KMS-11 (cell line): ENCODE measurements around the gene FAAH2.
A peak's percentile ranks its signal among the peaks of the same experiment; 100 is the strongest.

ENCODE experiments used
- H2AFZ ChIP-seq: fragments of 200-600 bp; sonication (generic); 2 replicates; pipeline ENCODE4 v1.6.1; 2016; ENCODE audit warnings: antibody characterized with exemption, mixed run types, low read depth
- H3K27ac ChIP-seq: fragments of 200-600 bp; sonication (generic); 2 replicates; pipeline ENCODE4 v1.6.1; 2016; ENCODE audit warnings: mild to moderate bottlenecking, mixed run types
- H3K27me3 ChIP-seq: fragments of 200-600 bp; sonication (generic); 2 replicates; pipeline ENCODE4 v1.6.1; 2017; ENCODE audit warnings: mild to moderate bottlenecking, low read depth, mixed run types, moderate library complexity; ENCODE audit not compliant: insufficient read depth
- H3K36me3 ChIP-seq: fragments of 200-600 bp; sonication (generic); 2 replicates; pipeline ENCODE4 v1.6.1; 2017; ENCODE audit warnings: mild to moderate bottlenecking, mixed run types; ENCODE audit not compliant: insufficient read depth
- H3K4me1 ChIP-seq: fragments of 200-600 bp; sonication (generic); 2 replicates; pipeline ENCODE4 v1.6.1; 2016; ENCODE audit warnings: mild to moderate bottlenecking, low read depth, mixed run types; ENCODE audit not compliant: poor library complexity, severe bottlenecking
- H3K4me2 ChIP-seq: fragments of 200-600 bp; sonication (generic); 2 replicates; pipeline ENCODE4 v1.7.0; 2016; ENCODE audit warnings: mild to moderate bottlenecking, mixed run types
- H3K4me3 ChIP-seq: fragments of 200-600 bp; sonication (generic); IDR thresholded peaks from 2 replicates; pipeline ENCODE4 v1.6.1; 2017; ENCODE audit warnings: low read depth, low read length, mixed read lengths; ENCODE audit not compliant: insufficient read depth
- H3K79me2 ChIP-seq: fragments of 200-600 bp; sonication (generic); 2 replicates; pipeline ENCODE4 v1.6.1; 2016; ENCODE audit warnings: low read depth, mixed run types; ENCODE audit not compliant: insufficient read depth
- H3K9ac ChIP-seq: fragments of 200-600 bp; sonication (generic); 2 replicates; pipeline ENCODE4 v1.6.1; 2016; ENCODE audit warnings: mild to moderate bottlenecking, mixed run types
- H4K20me1 ChIP-seq: fragments of 200-600 bp; sonication (generic); 2 replicates; pipeline ENCODE4 v1.6.1; 2016; ENCODE audit warnings: mild to moderate bottlenecking, mixed run types; ENCODE audit not compliant: insufficient read depth
- TF ChIP-seq, protein P1 (sequence below): fragments of 200-600 bp; sonication (generic); conservative IDR thresholded peaks from 2 replicates; pipeline ENCODE4 v1.6.1; 2017; ENCODE audit warnings: low read depth, mild to moderate bottlenecking, antibody characterized with exemption, low read length, moderate library complexity, mixed read lengths

Gene FAAH2

DNA sequence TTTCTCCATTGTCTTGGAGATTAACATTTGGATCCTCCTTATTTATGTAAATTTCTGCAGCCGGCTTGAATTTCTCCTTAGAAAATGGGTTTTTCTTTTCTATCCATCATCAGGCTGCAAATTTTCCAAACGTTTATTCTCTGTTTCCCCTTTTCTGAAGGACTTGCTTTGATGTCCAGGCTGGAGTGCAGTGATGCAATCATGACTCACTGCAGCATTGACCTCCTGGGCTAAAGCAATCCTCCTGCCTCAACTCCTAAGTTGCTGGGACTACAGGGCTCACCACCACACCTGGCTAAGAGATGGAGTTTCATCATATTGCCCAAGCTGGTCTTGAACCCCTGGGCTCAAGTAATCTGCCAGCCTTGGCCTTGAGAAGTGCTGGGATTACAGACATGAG lies 161.3 kb downstream of the FAAH2 start:
- Histone ChIP-seq H3K27me3 (no peaks in the 10 kb centered on the region), H3K9ac (no peak overlapping the region), H3K27ac (no peak overlapping the region), H2AFZ (no peak overlapping the region), H3K36me3 (no peaks in the 10 kb centered on the region), H4K20me1 (no peaks in the 10 kb centered on the region), H3K4me3 (no peak overlapping the region), H3K4me1 (no peaks in the 10 kb centered on the region), H3K4me2 (no peak overlapping the region), H3K79me2 (no peaks in the 10 kb centered on the region)
- TF ChIP-seq, protein P1, sequence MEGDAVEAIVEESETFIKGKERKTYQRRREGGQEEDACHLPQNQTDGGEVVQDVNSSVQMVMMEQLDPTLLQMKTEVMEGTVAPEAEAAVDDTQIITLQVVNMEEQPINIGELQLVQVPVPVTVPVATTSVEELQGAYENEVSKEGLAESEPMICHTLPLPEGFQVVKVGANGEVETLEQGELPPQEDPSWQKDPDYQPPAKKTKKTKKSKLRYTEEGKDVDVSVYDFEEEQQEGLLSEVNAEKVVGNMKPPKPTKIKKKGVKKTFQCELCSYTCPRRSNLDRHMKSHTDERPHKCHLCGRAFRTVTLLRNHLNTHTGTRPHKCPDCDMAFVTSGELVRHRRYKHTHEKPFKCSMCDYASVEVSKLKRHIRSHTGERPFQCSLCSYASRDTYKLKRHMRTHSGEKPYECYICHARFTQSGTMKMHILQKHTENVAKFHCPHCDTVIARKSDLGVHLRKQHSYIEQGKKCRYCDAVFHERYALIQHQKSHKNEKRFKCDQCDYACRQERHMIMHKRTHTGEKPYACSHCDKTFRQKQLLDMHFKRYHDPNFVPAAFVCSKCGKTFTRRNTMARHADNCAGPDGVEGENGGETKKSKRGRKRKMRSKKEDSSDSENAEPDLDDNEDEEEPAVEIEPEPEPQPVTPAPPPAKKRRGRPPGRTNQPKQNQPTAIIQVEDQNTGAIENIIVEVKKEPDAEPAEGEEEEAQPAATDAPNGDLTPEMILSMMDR: no peak

DNA sequence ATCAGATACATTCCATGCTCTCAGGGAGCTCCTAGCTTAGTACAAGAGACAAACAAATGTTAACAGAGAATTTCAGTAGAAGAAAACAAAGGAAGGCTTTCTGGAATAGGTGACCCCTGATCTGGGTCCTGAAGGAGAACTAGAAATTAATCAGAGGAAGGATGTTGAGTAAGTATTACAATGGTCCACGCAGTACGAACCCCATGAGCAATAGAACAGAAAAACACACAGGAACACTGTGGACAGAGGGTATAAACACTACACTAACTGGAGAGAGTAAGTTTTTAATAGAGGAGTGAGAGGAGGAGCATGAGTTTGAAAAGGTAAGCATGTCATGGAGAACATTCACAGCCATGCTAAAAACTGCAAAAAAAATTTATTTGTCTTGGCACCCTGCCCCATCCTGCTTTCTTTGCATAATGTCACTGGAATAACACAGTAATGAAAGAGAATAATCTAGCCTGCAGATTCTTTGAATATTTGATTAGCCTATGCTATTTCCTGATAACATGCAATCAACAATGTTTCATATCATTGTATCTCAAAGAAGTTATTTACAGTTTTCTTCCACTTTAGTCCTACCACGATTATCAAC lies 165.0 kb downstream of the FAAH2 start:
- H3K79me2 ChIP-seq: no peaks in the 10 kb centered on the region
- no peaks in the 10 kb centered on the region for H4K20me1 ChIP-seq
- no peaks in the 10 kb centered on the region for H3K27me3 ChIP-seq
- H3K27ac ChIP-seq: no peak overlapping the region
- TF ChIP-seq, protein P1: no peak
- H2AFZ ChIP-seq: no peak overlapping the region
- H3K4me1 ChIP-seq: no peaks in the 10 kb centered on the region
- H3K36me3 ChIP-seq: no peaks in the 10 kb centered on the region
- H3K9ac ChIP-seq: no peak overlapping the region
- no peak overlapping the region for H3K4me3 ChIP-seq
- no peak overlapping the region for H3K4me2 ChIP-seq

DNA sequence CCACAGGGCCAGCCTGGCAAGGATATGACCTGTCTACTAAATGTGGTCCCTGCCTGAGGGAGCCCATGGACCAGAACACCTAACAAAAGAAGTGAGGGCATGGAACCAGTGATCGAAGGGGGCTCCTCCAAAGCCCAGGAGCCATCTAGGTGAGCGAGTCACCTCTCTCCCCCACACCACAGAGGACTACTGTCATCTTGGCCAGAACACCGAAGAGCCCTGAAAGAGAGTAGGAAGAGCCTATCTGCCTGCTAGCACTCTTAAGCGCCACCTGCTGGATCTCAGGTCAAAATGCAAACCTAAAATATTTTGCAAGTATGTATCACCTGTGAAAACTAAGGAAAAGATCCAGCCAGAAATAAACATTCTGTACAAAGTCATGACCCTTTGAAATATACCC lies 167.4 kb downstream of the FAAH2 start:
- Histone ChIP-seq H2AFZ (no peak overlapping the region), H3K4me1 (no peaks in the 10 kb centered on the region), H3K9ac (no peak overlapping the region), H3K27me3 (no peaks in the 10 kb centered on the region), H4K20me1 (no peaks in the 10 kb centered on the region), H3K36me3 (no peaks in the 10 kb centered on the region), H3K79me2 (no peaks in the 10 kb centered on the region), H3K4me3 (no peak overlapping the region), H3K4me2 (no peak overlapping the region), H3K27ac (no peak overlapping the region)
- TF ChIP-seq, protein P1: peak; percentile 68

DNA sequence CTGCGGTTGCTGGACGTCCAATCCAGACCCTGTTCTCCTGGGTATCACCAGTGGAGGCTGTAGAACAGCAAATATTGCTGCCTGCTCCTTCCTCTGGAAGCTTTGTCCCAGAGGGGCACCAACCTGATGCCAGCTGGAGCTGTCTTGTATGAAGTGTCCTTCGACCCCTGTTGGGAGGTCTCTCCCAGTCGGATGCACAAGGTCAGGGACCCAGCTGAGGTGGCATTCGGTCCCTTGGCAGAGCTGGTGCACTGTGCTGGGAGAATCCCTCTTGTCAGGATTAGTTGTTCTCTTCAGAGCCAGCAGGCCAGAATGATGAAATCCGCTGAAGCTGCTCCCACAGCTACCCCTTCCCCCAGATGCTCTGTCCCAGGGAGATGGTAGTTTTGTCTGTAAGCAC lies 195.0 kb downstream of the FAAH2 start:
- H3K27me3 ChIP-seq: no peaks in the 10 kb centered on the region
- H3K4me3 ChIP-seq: no peak overlapping the region
- no peak overlapping the region for H2AFZ ChIP-seq
- no peak overlapping the region for H3K27ac ChIP-seq
- H3K36me3 ChIP-seq: no peaks in the 10 kb centered on the region
- no peaks in the 10 kb centered on the region for H4K20me1 ChIP-seq
- TF ChIP-seq, protein P1: no peak
- no peak overlapping the region for H3K4me2 ChIP-seq
- H3K4me1 ChIP-seq: no peaks in the 10 kb centered on the region
- H3K9ac ChIP-seq: no peak overlapping the region
- H3K79me2 ChIP-seq: no peaks in the 10 kb centered on the region
